NCI-H774 (cell line): ENCODE results near the gene ANKEF1.

ENCODE experiments used
- DNase-seq: peaks from one replicate; lab custom pipeline; 2025; lab: John Stamatoyannopoulos, UW

ANKEF1 gene

GRCh38 chr20:10089871-10090587, 55.2 kb downstream of the ANKEF1 start:
- DNase-seq: no peak

GRCh38 chr20:10090588-10091166, 55.9 kb downstream of the ANKEF1 start:
- DNase-seq: peak; percentile 47

GRCh38 chr20:10093087-10093591, 58.4 kb downstream of the ANKEF1 start:
- no peak for DNase-seq

DNA sequence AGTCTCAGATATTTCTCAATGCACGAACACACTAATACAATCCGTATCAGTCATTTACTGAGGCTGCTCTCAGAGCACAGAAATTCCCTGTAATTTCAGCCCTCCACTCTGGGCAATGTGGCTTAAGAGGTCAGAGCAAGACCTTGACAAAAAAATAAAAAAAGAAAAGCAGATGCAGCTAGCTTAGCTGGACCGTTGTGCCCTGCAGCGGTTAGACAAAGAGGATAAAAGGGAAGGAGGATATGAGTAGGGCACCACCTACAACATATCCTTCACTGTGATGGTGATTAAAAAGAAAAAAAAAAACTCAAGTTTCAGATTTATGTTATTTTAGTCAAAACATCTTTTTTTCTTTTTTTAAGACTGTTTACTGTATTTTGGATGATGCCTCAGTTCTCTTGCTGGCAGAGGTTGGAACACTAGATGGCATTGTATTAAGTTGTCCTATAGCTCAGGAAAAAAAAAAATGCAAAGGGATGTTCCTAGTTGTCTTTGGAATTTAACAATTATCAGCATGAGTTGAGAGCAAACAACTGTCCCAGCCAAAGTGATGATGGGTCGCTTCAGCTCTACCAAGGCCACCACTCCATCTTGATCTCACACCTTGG, 59.9 kb downstream of the ANKEF1 start:
- no peak for DNase-seq

- DNase-seq: no peak
Measured at GRCh38 chr20:10096790-10097189, 62.0 kb downstream of the ANKEF1 start.

DNA sequence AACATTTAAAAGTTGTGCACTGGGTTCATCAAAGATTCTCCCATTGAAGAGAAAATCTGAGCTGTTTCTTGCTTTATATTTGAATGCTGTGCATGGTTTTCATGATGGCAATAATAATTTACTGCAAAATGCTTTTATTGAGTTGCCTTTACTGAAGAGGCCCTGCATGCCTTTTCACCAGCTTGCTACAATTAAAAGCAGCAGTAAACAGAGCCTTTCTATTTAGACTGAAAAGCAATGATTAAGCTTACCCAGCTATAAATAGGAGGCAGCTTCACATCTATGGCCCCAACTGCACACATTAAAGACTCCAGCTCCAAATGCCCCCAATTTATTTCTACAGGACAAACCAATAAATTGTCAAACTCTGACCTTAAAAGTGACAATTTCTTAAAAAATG, 70.3 kb downstream of the ANKEF1 start:
- DNase-seq: peak; percentile 24
